Inflammatory macrophage (primary cell): ENCODE measurements around the gene TSTD1.

Source experiments
- DNase-seq, 2 donors: peaks; one replicate each; pipeline ENCODE4 v3.0.0-alpha.2; 2020 to 2022
- total RNA-seq, 18 experiments: gene quantifications; one replicate each; lab custom pipeline; 2026; ENCODE audit warnings: mixed read lengths in 6 of 18, inconsistent platforms in 2 of 18; lab: John Stamatoyannopoulos, UW

The TSTD1 gene, protein sequence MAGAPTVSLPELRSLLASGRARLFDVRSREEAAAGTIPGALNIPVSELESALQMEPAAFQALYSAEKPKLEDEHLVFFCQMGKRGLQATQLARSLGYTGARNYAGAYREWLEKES
- total RNA-seq, result 2.0 to 13.3 (median 4.9) reads per million in 18 experiments

- peak; percentile 55 to 69 for DNase-seq
Observed at GRCh38 chr1:161038523-161039153, at the start of gene TSTD1. TSTD1 (minus strand) TSS chr1:161038964; CDS start chr1:161038889, 75 bp downstream.

- no peak for DNase-seq
Observed at GRCh38 chr1:161086457-161086856, 47.7 kb upstream of the TSTD1 start.

DNA sequence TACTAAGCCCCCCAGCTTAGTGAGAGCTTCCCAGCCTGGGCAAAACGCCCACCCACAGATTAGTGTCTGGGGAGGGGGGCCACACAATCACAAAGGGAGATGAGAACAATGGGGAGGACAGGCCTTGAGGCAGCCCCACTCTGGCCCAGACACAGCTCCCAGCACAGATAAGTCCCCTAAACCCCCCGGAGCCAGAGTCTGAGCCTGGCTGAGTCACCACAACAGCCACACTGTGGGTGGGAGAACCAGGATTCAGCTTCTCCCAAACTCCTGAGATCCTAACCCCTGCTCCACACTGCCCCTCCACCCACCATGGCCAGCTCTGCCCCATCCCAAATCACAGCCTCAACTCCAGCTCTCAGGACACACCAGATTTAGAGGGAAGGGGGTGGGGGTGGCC lies 46.4 kb upstream of the TSTD1 start:
- no peak for DNase-seq

GRCh38 chr1:161084597-161084988 lies 45.8 kb upstream of the TSTD1 start:
- no peak for DNase-seq

DNA sequence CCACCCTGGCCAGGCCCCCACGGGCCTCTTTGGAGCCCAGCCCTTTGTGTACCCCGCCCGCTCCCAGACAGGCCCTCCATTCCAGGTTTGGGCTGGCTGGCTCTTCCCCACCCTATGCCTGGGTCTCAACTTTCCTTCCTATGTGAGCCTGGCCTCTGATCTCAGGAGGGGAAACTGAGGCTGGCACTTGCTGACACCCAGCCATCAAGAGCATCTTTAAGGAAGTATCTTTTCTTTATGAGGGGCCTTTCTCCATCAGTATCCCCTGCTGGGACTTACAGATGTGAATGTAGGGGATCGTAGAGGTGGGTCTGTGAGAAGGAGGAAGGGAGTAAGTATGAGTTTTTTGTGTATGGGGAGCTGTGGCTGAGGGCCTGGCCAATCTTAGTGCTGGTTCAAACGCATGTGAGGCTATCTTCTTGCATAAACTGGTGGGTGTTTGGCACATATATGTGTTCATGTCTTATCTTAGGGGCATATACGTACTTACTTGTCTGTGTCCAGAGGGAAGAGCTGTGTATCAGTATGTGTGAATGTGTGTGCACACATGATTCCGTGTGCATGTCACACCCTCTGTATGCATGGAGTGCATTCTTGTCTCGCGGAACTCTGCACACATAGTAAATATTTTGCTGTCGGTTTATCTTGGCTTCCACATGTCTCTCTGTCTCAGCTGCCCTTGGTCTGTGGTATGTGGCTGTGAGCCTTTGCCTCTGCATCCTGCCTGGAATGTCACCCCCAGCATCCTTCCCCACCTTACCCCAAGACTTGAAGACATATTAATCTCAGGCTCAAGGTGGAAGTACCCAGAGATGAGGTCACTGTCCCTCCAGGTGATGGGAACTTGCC lies 45.2 kb upstream of the TSTD1 start:
- DNase-seq, result peak; percentile 27 to 61

GRCh38 chr1:161082996-161083747 lies 44.4 kb upstream of the TSTD1 start:
- peak; percentile 97 to 99 for DNase-seq

DNA sequence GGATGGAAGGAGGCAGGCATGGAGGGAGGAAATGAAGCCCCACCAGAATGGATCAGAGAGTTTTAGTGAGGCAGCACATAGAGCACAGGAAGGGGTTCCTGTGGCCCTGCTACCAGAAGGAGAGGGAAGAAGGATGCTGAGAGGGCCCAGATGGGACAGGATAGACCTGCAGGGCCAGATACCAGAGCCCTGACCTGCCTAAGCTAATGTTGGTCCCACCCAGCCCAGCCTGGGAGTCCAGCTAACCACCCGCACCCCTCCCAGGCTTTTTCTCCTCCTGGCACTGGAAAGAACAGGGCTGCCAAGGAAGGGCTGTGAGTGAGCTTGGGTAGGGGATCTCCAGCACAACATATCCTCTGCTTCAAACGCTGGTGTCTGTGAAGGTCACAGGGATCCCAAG lies 43.7 kb upstream of the TSTD1 start:
- no peak for DNase-seq

DNA sequence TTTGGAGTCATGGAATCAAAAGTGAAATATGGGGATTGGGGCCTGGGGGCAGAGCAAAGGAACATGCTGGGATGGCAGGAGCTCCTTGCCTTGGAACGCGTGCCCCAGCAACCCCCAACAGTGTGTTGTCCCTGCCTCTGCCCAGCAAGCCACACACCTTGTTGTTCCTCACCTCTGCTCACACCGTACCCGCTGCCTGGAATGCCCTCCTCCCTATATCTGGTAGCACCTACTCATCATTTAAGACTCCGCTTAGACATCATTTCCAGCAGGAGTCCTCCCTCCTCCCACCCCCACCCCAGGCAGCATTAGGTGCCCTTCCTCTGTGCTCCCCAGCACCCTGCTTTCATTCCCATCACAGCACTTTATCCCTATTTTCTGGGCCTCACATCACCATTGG lies 42.8 kb upstream of the TSTD1 start:
- no peak for DNase-seq

- DNase-seq, result peak in 1 of 2 donors; percentile 29
Observed at GRCh38 chr1:161080441-161081405, 42.0 kb upstream of the TSTD1 start.

DNA sequence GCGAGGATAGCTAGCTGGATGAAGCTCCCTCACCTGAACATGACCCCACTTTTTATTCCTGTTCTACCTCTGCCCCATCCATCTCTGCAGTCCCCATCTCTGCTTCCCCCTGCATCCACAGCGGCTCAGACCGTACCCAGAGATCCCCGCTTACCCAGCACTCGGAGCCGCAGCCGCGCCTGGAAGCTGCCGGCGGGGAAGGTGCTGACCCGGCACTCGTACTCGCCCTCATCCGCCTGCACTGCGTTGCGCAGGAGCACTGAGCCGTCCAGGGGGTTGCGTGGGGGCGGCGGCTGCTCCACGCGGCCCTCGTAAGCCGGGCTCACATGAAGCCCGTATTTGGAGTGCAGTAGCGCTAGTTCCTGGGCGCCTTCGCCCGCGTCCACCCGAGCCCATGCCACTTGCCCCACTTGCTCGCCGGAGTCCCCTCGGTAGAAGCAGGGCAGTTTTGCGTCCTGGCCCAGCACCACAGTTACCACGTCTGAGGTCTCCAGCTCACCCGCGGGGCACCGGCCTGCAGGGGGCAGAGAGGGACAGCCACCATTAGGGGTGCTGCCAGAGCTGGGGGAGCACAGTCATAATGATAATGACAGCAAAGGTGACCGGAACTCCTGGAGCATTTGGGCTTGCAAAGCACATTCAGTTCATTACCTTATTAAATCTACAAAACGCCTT lies 40.8 kb upstream of the TSTD1 start:
- no peak for DNase-seq

DNA sequence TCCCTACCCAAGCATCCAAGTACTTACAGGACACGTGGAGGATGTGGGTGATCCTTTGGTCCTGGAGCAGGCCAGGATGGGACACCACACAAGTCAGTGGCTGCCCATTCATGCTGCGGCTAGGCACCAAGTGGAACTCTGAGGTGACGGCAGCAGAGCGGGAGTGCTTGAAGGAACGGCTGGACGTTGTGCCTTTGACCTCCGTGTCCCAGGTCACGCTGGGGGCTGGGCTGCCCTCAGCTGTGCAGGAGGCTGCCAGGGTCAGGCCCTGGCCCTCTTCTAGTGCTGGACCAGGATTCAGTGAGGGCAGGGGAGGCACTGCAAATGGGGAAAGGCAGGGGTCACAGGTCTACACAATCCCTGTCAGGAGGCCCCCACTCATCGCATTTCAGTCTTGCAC lies 38.7 kb upstream of the TSTD1 start:
- DNase-seq, result no peak

GRCh38 chr1:161076410-161076809 lies 37.6 kb upstream of the TSTD1 start:
- DNase-seq, result no peak

- DNase-seq, result no peak
Observed at GRCh38 chr1:161074676-161075368, 36.1 kb upstream of the TSTD1 start.

DNA sequence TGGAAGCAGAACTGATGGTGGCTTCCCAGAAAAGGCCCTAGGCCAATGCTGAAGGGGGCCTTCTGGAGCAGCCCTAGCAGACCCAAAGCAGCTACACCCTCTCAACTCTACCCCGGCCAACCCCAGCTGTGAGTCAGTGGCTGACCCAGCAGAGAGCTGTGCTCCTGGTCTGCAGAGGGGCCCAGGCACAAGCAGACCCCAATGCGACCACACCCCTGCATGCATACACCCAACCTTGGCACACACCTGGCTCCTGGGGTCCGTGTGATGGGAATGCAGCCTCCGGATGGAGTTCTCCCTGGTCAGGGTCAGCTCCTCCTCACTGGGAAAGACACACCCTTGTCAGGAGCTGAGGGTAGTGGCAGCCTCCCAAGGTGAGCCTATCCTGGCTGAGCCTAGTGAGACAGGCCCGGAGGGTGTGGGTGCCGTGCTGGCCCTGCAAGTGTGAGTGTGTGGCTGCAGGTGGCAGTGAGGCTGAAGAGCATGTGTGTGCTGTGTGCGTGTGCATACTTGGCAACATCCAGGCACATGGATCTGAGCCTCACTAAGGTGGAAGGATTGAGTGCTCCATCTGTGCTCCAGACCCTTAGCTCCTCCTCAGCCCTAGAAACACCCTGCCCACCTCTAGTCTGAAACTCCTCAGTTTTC lies 34.8 kb upstream of the TSTD1 start:
- no peak for DNase-seq

DNA sequence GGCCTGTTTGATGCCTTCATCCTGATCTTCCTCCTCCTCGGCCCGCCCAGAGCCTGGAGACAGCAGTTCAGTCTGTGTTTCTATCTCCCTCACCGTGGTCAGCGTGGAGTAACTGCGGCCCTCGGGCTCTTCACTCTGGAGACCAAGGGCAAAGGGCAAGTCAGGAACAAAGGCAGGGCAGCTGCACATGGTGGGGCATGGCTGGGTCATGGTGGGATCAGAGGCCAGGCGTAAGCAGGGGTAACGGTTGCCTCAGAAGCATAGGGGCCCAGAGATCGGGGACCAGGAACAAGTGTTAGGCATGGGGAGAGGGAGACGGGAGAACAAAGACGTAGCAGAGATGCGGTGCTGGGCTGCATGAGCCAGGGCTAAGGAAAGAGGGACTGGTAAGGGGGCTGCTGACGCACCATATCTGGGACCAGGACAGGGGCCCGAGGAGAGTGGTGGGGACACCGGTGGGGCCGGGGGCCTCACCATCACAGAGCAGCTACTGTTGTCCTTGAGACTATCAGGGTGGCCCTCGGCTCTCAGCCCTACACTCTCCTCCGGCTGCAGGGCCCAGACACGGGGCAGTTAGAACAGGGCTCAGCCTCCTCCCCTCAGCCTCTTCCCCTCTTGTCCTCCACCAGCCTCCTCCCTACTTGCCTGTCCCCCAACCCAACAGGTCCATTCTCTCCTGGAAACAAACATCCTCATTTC lies 34.1 kb upstream of the TSTD1 start:
- no peak for DNase-seq

- peak; percentile 75 to 83 for DNase-seq
Observed at GRCh38 chr1:161071886-161072371, 33.2 kb upstream of the TSTD1 start.

DNA sequence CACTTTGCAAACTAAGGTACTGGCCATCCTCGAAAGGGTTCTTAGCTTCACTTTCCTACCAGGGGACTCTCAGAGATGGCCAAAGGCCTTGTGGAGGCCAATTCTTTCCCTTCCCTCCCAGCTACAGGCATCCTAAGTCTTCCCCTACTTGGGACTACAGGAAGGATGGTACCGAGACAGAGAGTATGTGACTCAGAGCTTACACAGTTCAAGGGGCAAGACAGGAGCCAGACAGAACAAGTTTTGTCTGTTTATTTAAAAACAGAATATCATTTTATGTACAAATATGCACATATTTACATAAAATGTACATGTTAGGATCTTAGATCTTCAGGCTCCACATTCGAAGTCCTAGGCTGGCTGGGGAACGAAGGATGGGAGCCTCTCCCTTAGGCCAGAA lies 32.0 kb upstream of the TSTD1 start:
- DNase-seq, result no peak

DNA sequence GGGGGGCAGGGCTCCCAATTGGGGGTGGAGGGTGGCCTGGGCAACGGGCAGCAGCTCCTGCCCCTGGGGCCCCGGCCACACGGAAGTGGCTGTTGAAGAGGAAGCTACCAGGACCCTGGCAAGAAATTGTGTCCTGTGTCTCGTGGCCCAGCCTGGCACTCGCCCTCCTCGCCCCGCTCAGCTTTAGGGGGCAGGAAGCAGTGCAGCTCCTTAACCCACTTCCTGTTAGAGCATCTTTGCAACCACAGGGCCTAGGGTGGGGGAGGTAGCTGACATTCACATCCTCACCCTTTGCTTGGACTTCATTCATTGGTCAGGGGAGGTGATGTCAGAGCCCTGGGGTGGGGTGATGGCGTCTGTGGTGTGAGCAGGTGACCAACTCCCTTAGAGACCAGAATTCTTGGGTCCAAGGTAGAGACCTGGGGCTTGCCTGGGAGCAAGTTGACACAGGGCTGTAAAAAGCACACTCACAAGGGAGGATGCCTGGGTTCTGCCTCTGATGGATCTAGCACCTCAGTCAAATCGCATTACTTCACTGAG lies 31.0 kb upstream of the TSTD1 start, which contains the start of gene ARHGAP30:
ARHGAP30 (minus strand) TSS at position 161 of the 540 bp plus-strand sequence. CDS start 267 bp downstream, outside the sequence.
- peak; percentile 94 to 97 for DNase-seq

DNA sequence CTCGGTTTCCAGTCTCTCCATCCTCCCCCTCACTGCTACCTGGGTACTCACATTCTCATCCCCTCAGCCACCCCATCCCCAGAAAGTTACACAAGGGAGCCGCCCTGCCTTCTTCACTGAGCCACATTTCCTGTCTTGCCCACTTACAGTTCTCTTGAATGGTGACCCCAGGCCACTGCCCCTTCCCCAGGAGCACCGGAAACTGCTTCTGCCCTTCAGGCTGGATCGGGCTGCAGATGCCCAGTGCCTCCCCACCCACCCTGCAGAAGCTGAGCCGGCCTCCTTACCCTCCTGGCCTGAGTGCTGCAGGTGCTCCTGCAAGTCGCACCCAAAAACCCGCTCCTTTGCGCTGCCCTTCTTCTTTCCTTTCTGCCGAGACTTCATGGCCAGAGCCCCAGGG lies 30.5 kb upstream of the TSTD1 start:
- DNase-seq, result no peak
